Measurements from ENCODE around the gene RNF157.
A peak's percentile ranks its signal among the peaks of the same experiment; 100 is the strongest.

The RNF157 gene

DNA sequence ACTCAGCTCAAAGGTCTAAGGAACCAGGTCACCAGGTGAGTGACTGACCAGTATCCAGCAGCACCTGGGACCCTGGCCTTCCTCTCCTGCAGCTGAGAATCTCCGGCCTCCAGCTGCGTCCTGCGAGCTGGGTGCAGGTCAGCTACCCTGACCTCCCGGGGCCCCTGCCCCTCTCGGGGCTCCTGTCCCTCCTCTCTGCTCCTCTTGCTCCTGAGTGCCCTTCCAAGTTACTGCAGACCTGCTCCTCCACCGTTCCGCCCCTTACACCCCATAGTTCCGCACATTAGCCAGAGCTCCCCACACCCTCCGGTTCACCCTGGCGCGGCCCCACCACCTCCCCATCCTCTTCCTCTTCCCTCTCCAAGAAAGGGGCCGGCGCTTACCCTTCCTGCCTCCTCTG, 109.8 kb downstream of the RNF157 start (continued):
- TF ChIP-seq BCL11B (tag by site-specific recombination; IDR thresholded peaks at IDR 0.05; ENCODE audit: low read depth), result no peak

DNA sequence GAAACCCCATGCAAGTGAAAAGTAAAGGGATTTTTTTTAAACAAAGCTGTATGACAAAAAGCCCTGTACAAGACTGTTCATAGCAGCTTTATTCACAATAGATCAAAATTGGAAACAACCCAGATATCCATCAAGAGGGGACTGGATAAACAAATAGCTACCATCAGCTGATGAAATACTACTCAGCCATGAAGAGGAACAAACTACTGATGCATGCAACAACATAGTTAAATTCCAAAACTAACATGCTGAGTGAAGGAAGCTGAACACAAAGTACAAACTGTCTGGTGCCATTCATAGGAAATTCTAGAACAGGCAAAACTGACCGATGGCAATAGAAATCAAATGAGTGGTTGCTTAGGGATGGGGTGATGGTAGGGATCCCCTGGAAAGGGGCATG, 114.4 kb downstream of the RNF157 start:
- POLR2A ChIA-PET, result interaction anchor here (0.5 kb wide), 1 partner anchor 65 kb away, joined by 6 read pairs; no protein-coding TSS in a partner anchor
- CTCF ChIA-PET, result interaction anchor here (0.5 to 11.8 kb wide), 17 partner anchors 8 to 258 kb away, joined by 3 to 191 read pairs (median 6); partner anchors contain the start of genes FOXJ1, SPHK1 and UBALD2
- Histone ChIP-seq H3K4me1 (ENCODE audit: control insufficient read depth, insufficient read depth, low read length) (no peaks in the 10 kb centered on the region), H3K4me3 (ENCODE audit: low read depth, low read length) (no peak overlapping the region), H3K9me3 (ENCODE audit: control insufficient read depth, insufficient read depth, low read depth, low read length) (no peaks in the 10 kb centered on the region), H3K36me3 (ENCODE audit: control insufficient read depth in 2 of 2, insufficient read depth in 1 of 2, low read length in 2 of 2) (no peaks in the 10 kb centered on the region), H3K27ac (ENCODE audit: extremely low read depth, low read depth, low read length) (no peak overlapping the region)
- TF ChIP-seq ZNF555 (tag by site-specific recombination; conservative IDR thresholded peaks at IDR 0.05) (no peak), ZNF133 (tag by site-specific recombination; IDR thresholded peaks at IDR 0.05) (no peak), SP3 (tag by site-specific recombination; IDR thresholded peaks at IDR 0.05) (no peak), ZNF670 (tag by site-specific recombination; IDR thresholded peaks at IDR 0.05; ENCODE audit: low read depth) (no peak), ZNF146 (tag by site-specific recombination; IDR thresholded peaks at IDR 0.05) (peak; percentile 96), MZF1 (tag by site-specific recombination; IDR thresholded peaks at IDR 0.05; ENCODE audit: borderline replicate concordance) (peak; percentile 86; the same call in 1 of the 2 replicates), ZSCAN16 (tag by site-specific recombination; IDR thresholded peaks at IDR 0.05) (no peak), SCRT1 (tag by site-specific recombination; IDR thresholded peaks at IDR 0.05; ENCODE audit: borderline replicate concordance) (no peak), ZNF580 (tag by site-specific recombination; IDR thresholded peaks at IDR 0.05) (0 out of 2 replicates have a peak, but pooled peaks have one; percentile 59), ZNF621 (tag by site-specific recombination; IDR thresholded peaks at IDR 0.05) (no peak), ZNF324 (tag by site-specific recombination; IDR thresholded peaks at IDR 0.05) (no peak), OSR2 (tag by site-specific recombination; IDR thresholded peaks at IDR 0.05) (no peak), ZNF791 (tag by site-specific recombination; IDR thresholded peaks at IDR 0.05) (no peak), ZNF639 (tag by site-specific recombination; IDR thresholded peaks at IDR 0.05) (no peak)
- TF ChIP-seq, protein P1, sequence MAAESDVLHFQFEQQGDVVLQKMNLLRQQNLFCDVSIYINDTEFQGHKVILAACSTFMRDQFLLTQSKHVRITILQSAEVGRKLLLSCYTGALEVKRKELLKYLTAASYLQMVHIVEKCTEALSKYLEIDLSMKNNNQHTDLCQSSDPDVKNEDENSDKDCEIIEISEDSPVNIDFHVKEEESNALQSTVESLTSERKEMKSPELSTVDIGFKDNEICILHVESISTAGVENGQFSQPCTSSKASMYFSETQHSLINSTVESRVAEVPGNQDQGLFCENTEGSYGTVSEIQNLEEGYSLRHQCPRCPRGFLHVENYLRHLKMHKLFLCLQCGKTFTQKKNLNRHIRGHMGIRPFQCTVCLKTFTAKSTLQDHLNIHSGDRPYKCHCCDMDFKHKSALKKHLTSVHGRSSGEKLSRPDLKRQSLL (tag by site-specific recombination; IDR thresholded peaks at IDR 0.05), result no peak

DNA sequence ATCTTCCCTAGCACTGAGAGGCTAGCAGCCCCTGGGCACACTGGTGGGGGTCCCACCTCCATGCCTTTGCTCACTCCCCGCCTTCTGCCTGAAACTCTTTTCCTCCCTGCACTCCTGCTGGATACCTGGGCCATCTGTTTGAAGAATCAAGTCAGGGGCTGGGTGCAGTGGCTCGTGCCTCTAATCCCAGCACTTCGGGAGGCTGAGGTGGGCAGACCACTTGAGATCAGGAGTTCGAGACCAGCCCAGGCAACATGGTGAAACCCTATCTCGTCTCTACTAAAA, 115.0 kb downstream of the RNF157 start:
- Histone ChIP-seq H3K9me3 (ENCODE audit: control insufficient read depth, insufficient read depth, low read depth, low read length) (no peaks in the 10 kb centered on the region), H3K27ac (ENCODE audit: extremely low read depth, low read depth, low read length) (no peak overlapping the region), H3K36me3 (ENCODE audit: control insufficient read depth in 2 of 2, insufficient read depth in 1 of 2, low read length in 2 of 2) (no peaks in the 10 kb centered on the region), H3K4me3 (ENCODE audit: low read depth, low read length) (no peak overlapping the region), H3K4me1 (ENCODE audit: control insufficient read depth, insufficient read depth, low read length) (no peaks in the 10 kb centered on the region)
- ChIA-PET POLR2A (interaction anchor here (0.5 to 0.6 kb wide), 2 partner anchors 16 to 66 kb away, joined by 4 to 6 read pairs; no protein-coding TSS in a partner anchor), CTCF (interaction anchor here (0.6 to 11.8 kb wide), 18 partner anchors 8 to 432 kb away, joined by 3 to 191 read pairs (median 4); partner anchors contain the start of genes FOXJ1 and UBALD2)
- no peak for TF ChIP-seq ZNF354C (tag by site-specific recombination; IDR thresholded peaks at IDR 0.05; ENCODE audit: borderline replicate concordance, low read depth)
- no peak for TF ChIP-seq ZFP41 (tag by site-specific recombination; IDR thresholded peaks at IDR 0.05; ENCODE audit: borderline replicate concordance)
- TF ChIP-seq SETDB1 (IDR thresholded peaks at IDR 0.05; ENCODE audit: insufficient read length, low read length), result no peak
- no peak for TF ChIP-seq OSR2 (tag by site-specific recombination; IDR thresholded peaks at IDR 0.05)
- TF ChIP-seq ZNF521 (tag by site-specific recombination; IDR thresholded peaks at IDR 0.05), result no peak
- no peak for TF ChIP-seq YY1 (tag by site-specific recombination; IDR thresholded peaks at IDR 0.05)
- TF ChIP-seq, protein P2, sequence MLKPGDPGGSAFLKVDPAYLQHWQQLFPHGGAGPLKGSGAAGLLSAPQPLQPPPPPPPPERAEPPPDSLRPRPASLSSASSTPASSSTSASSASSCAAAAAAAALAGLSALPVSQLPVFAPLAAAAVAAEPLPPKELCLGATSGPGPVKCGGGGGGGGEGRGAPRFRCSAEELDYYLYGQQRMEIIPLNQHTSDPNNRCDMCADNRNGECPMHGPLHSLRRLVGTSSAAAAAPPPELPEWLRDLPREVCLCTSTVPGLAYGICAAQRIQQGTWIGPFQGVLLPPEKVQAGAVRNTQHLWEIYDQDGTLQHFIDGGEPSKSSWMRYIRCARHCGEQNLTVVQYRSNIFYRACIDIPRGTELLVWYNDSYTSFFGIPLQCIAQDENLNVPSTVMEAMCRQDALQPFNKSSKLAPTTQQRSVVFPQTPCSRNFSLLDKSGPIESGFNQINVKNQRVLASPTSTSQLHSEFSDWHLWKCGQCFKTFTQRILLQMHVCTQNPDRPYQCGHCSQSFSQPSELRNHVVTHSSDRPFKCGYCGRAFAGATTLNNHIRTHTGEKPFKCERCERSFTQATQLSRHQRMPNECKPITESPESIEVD (tag by site-specific recombination; IDR thresholded peaks at IDR 0.05), result no peak

All from HEK293 (cell line).